ENCODE results near the gene MAML2. TPM values are rescaled to one million over a fixed set of nuclear protein-coding genes. Genes with fewer than 3 reads are reported as not detected.
A peak's percentile ranks its signal among the peaks of the same experiment; 100 is the strongest.

The MAML2 gene
- total RNA-seq, 4 donors from 2014 or later, result 15.9 to 31.9 (median 24.9) TPM

- in situ Hi-C loops (cut with MboI; ENCODE audit: low pct_ligation_motif_present in 1 of 4, low pct_unique_long_range_greater_than_20kb in 1 of 4, low sequenced_read_pairs in 3 of 4) (no loop called here), intact Hi-C loops (cut with DNase I; ENCODE audit: low total_unique reads) (no loop called here)
- Histone ChIP-seq H3K36me3 (no peaks in the 10 kb centered on the region), H3K9me3 (no peaks in the 10 kb centered on the region), H3K27me3 (no peaks in the 10 kb centered on the region), H3K4me1 (peaks cover 19 to 39% (median 21%) of the 10 kb centered on the region in 4 donors), H3K27ac (peak overlapping the region; percentile 75 to 80 (median 77)), H3K4me3 (no peak overlapping the region)
- peak; percentile 61 for DNase-seq
- TF ChIP-seq POLR2AphosphoS5 (IDR thresholded peaks at IDR 0.05), result peak in 1 of 3 donors; percentile 6
- no peak for TF ChIP-seq POLR2A (IDR thresholded peaks at IDR 0.05)
- no peak for TF ChIP-seq CTCF (IDR thresholded peaks at IDR 0.05)
- no peak for TF ChIP-seq EP300 (IDR thresholded peaks at IDR 0.05; ENCODE audit: low read depth)
- WGBS, 2 donors (ENCODE audit: low coverage in 1 of 2), result 55% methylated on average over 9 of the region's 9 CpGs; no CpG with 5 or more reads in 1 of the 2 donors
Observed at GRCh38 chr11:96155627-96156378, 187.2 kb downstream of the MAML2 start.

- WGBS, 2 donors (ENCODE audit: low coverage in 1 of 2), result 79 to 80% methylated on average over 1 to 7 of the region's 7 CpGs
- in situ Hi-C loops (cut with MboI; ENCODE audit: low pct_ligation_motif_present in 1 of 4, low pct_unique_long_range_greater_than_20kb in 1 of 4, low sequenced_read_pairs in 3 of 4), result no loop called here
- no peak for TF ChIP-seq CTCF (IDR thresholded peaks at IDR 0.05)
- TF ChIP-seq POLR2AphosphoS5 (IDR thresholded peaks at IDR 0.05), result no peak
- TF ChIP-seq EP300 (IDR thresholded peaks at IDR 0.05; ENCODE audit: low read depth), result no peak
- no peak for TF ChIP-seq POLR2A (IDR thresholded peaks at IDR 0.05)
- H3K36me3 ChIP-seq, result no peaks in the 10 kb centered on the region
- H3K4me1 ChIP-seq, result peaks cover 19 to 39% (median 21%) of the 10 kb centered on the region in 4 donors
- H3K4me3 ChIP-seq, result no peak overlapping the region
- no peak for DNase-seq
- H3K27ac ChIP-seq, result peak overlapping the region; percentile 75 to 80 (median 77)
- intact Hi-C loops (cut with DNase I; ENCODE audit: low total_unique reads), result no loop called here
- no peaks in the 10 kb centered on the region for H3K9me3 ChIP-seq
- H3K27me3 ChIP-seq, result no peaks in the 10 kb centered on the region
Observed at GRCh38 chr11:96154802-96155520, 188.0 kb downstream of the MAML2 start.

- Histone ChIP-seq H3K4me3 (no peak overlapping the region), H3K27ac (no peak overlapping the region), H3K9me3 (no peaks in the 10 kb centered on the region), H3K27me3 (no peaks in the 10 kb centered on the region), H3K4me1 (peaks cover 19 to 31% (median 21%) of the 10 kb centered on the region in 4 donors), H3K36me3 (no peaks in the 10 kb centered on the region)
- intact Hi-C loops (cut with DNase I; ENCODE audit: low total_unique reads), result no loop called here
- in situ Hi-C loops (cut with MboI; ENCODE audit: low pct_ligation_motif_present in 1 of 4, low pct_unique_long_range_greater_than_20kb in 1 of 4, low sequenced_read_pairs in 3 of 4), result no loop called here
- 90% methylated on average over 1 of the region's 1 CpG; no CpG with 5 or more reads in 1 of the 2 donors for WGBS, 2 donors (ENCODE audit: low coverage in 1 of 2)
- TF ChIP-seq POLR2A (IDR thresholded peaks at IDR 0.05) (no peak), CTCF (IDR thresholded peaks at IDR 0.05) (no peak), EP300 (IDR thresholded peaks at IDR 0.05; ENCODE audit: low read depth) (no peak), POLR2AphosphoS5 (IDR thresholded peaks at IDR 0.05) (no peak)
- no peak for DNase-seq
Observed at GRCh38 chr11:96152623-96153022, 190.4 kb downstream of the MAML2 start.

- in situ Hi-C loops (cut with MboI; ENCODE audit: low pct_ligation_motif_present in 1 of 4, low pct_unique_long_range_greater_than_20kb in 1 of 4, low sequenced_read_pairs in 3 of 4), result no loop called here
- H3K4me3 ChIP-seq, result no peak overlapping the region
- H3K4me1 ChIP-seq, result peaks cover 10 to 20% (median 18%) of the 10 kb centered on the region in 4 donors
- DNase-seq, result no peak
- no peaks in the 10 kb centered on the region for H3K27me3 ChIP-seq
- intact Hi-C loops (cut with DNase I; ENCODE audit: low total_unique reads), result no loop called here
- H3K36me3 ChIP-seq, result no peaks in the 10 kb centered on the region
- no peak for TF ChIP-seq CTCF (IDR thresholded peaks at IDR 0.05)
- H3K27ac ChIP-seq, result no peak overlapping the region
- WGBS, 2 donors (ENCODE audit: low coverage in 1 of 2), result 87% methylated on average over 3 of the region's 3 CpGs; no CpG with 5 or more reads in 1 of the 2 donors
- H3K9me3 ChIP-seq, result no peaks in the 10 kb centered on the region
Observed at GRCh38 chr11:96151501-96151900, 191.5 kb downstream of the MAML2 start.
